Nephron (organoid): ENCODE data around the gene SLC6A7.

ENCODE experiments used
- H3K27ac Mint-ChIP-seq, 3 experiments: 2 replicates each; pipeline ENCODE4 v1.8.0; 2020; ENCODE audit warnings: mixed read lengths in 3 of 3, mild to moderate bottlenecking in 2 of 3, moderate library complexity in 1 of 3
- H3K27me3 Mint-ChIP-seq: 2 replicates; pipeline ENCODE4 v1.8.0; 2021; ENCODE audit warnings: low read depth, mild to moderate bottlenecking, moderate library complexity, mixed read lengths
- H3K36me3 Mint-ChIP-seq: 2 replicates; pipeline ENCODE4 v1.8.0; 2020; ENCODE audit warnings: low read depth, mixed read lengths
- H3K4me1 Mint-ChIP-seq: 2 replicates; pipeline ENCODE4 v1.8.0; 2020; ENCODE audit warnings: mixed read lengths
- H3K4me3 Mint-ChIP-seq, 3 experiments: 2 replicates each; pipeline ENCODE4 v1.8.0; 2020; ENCODE audit warnings: mild to moderate bottlenecking in 3 of 3, mixed read lengths in 3 of 3, moderate library complexity in 2 of 3
- H3K9me3 Mint-ChIP-seq: 2 replicates; pipeline ENCODE4 v1.8.0; 2020; ENCODE audit warnings: mixed read lengths
- CTCF ChIP-seq, 3 experiments: fragments of 200-600 bp; sonication (generic); IDR thresholded peaks; one replicate each; pipeline ENCODE4 v1.5.0; 2021; ENCODE audit warnings: antibody characterized with exemption in 3 of 3; ENCODE audit not compliant: unreplicated experiment in 3 of 3

SLC6A7 gene

GRCh38 chr5:150219142-150219541 is 29.3 kb downstream of the SLC6A7 start:
- peaks cover 28% of the 10 kb centered on the region for H3K4me1 Mint-ChIP-seq

GRCh38 chr5:150219861-150220260 is 30.0 kb downstream of the SLC6A7 start:
- Mint-ChIP-seq H3K9me3 (no peaks in the 10 kb centered on the region), H3K4me3 (no peak overlapping the region), H3K4me1 (peaks cover 23% of the 10 kb centered on the region), H3K27me3 (peaks cover 8% of the 10 kb centered on the region), H3K36me3 (no peaks in the 10 kb centered on the region), H3K27ac (no peak overlapping the region)
- TF ChIP-seq CTCF (IDR thresholded peaks at IDR 0.05; ENCODE audit: unreplicated experiment in 3 of 3), result no peak

More at GRCh38 chr5:150219142-150219541, 29.3 kb downstream of the SLC6A7 start:
- no peaks in the 10 kb centered on the region for H3K36me3 Mint-ChIP-seq
- H3K27ac Mint-ChIP-seq, result no peak overlapping the region
- no peaks in the 10 kb centered on the region for H3K9me3 Mint-ChIP-seq
- peaks cover 8% of the 10 kb centered on the region for H3K27me3 Mint-ChIP-seq
- no peak for TF ChIP-seq CTCF (IDR thresholded peaks at IDR 0.05; ENCODE audit: unreplicated experiment in 3 of 3)
- H3K4me3 Mint-ChIP-seq, result no peak overlapping the region

DNA sequence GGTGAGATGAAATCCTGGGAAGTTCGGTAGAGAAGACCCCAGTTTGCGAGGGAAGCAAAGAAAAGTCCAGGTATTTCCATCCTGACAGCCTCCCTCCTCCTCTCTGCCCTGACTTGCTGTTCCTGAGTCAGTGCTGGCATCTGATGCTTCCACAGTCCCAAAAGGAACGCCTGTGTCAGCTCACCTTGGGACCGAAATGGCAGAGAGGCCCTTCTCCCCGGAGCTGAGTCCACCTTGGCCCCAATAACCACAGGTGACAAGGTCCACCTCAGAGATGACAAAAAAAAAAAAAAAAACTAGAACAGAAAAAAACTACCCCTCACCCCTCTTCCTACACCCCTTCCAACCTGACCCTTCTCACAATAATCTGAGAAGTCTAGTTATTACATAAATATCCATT is 31.6 kb downstream of the SLC6A7 start:
- Mint-ChIP-seq H3K36me3 (no peaks in the 10 kb centered on the region), H3K4me1 (peaks cover 17% of the 10 kb centered on the region), H3K4me3 (no peak overlapping the region), H3K27me3 (peaks cover 5% of the 10 kb centered on the region), H3K9me3 (no peaks in the 10 kb centered on the region), H3K27ac (no peak overlapping the region)
- no peak for TF ChIP-seq CTCF (IDR thresholded peaks at IDR 0.05; ENCODE audit: unreplicated experiment in 3 of 3)

- Mint-ChIP-seq H3K4me3 (no peak overlapping the region), H3K36me3 (no peaks in the 10 kb centered on the region), H3K4me1 (peaks cover 4% of the 10 kb centered on the region), H3K27me3 (no peaks in the 10 kb centered on the region), H3K9me3 (no peaks in the 10 kb centered on the region), H3K27ac (no peak overlapping the region)
- no peak for TF ChIP-seq CTCF (IDR thresholded peaks at IDR 0.05; ENCODE audit: unreplicated experiment in 3 of 3)
These were observed 33.0 kb downstream of the SLC6A7 start for GRCh38 chr5:150222906-150223305.

GRCh38 chr5:150223474-150223873 is 33.6 kb downstream of the SLC6A7 start:
- H3K4me3 Mint-ChIP-seq, result no peak overlapping the region

More at GRCh38 chr5:150223474-150223873, 33.6 kb downstream of the SLC6A7 start:
- H3K9me3 Mint-ChIP-seq, result no peaks in the 10 kb centered on the region
- H3K4me1 Mint-ChIP-seq, result no peaks in the 10 kb centered on the region
- H3K27ac Mint-ChIP-seq, result no peak overlapping the region
- no peaks in the 10 kb centered on the region for H3K36me3 Mint-ChIP-seq
- no peaks in the 10 kb centered on the region for H3K27me3 Mint-ChIP-seq
- TF ChIP-seq CTCF (IDR thresholded peaks at IDR 0.05; ENCODE audit: unreplicated experiment in 3 of 3), result no peak
